K562 (cell line): ENCODE results near the gene BBOX1. TPM values are rescaled to one million over a fixed set of nuclear protein-coding genes. Genes with fewer than 3 reads are reported as not detected.

Experiments used
- ATAC-seq: fragments of 200-7000 bp; cut with Tn5 transposase; 3 replicates; pipeline ENCODE4 v1.9.1; 2020; ENCODE audit warnings: moderate library complexity
- BruUV-seq: library from RNA; stranded (reverse); fragments of 400-500 nt; replicated peaks from 2 replicates; lab custom pipeline; 2021; lab: Mats Ljungman, UMichigan
- CTCF ChIA-PET: fragments of 300-600 bp; formaldehyde crosslinking; extraction: SDS; loops from one replicate; lab custom pipeline; 2021; ENCODE audit warnings: low intra/inter-chr PET ratio; lab: Yijun Ruan, JAX
- POLR2A ChIA-PET: fragments of 300-600, 350-650 bp; sonication (Branson Sonifier 250); formaldehyde crosslinking; extraction: SDS; loops from one replicate; lab custom pipeline; 2021; ENCODE audit warnings: antibody characterized with exemption, inconsistent platforms; lab: Yijun Ruan, JAX
- DNase-seq, 4 experiments: peaks; one replicate each; pipeline versions ENCODE4 v3.0.0 to v3.0.0-alpha.2; 2011 to 2018; ENCODE audit warnings: low spot score in 3 of 4, mixed read lengths in 3 of 4; ENCODE audit errors: extremely low read depth in 1 of 4
- FAIRE-seq: peaks from 2 replicates; lab custom pipeline; 2011; peaks lifted over from hg19 to GRCh38; lab: Jason Lieb, UNC
- H2AFZ ChIP-seq: 2 replicates; pipeline ENCODE4 v1.6.0; 2011; ENCODE audit warnings: low read depth, low read length, control low read depth, inconsistent platforms
- H3K27ac ChIP-seq: fragments of 200-600 bp; 3 replicates; pipeline ENCODE4 v1.8.0; 2011; ENCODE audit warnings: low read depth, mild to moderate bottlenecking, control low read depth, inconsistent platforms, low read length, moderate library complexity, mixed read lengths; ENCODE audit errors: extremely low read depth
- H3K27me3 ChIP-seq, 2 experiments: fragments of 300-600 bp in 1 of 2; 2 replicates in 1 of 2; 3 replicates in 1 of 2; pipeline versions ENCODE4 v1.6.0 to v1.8.0; 2011; ENCODE audit warnings: inconsistent platforms in 2 of 2, low read length in 2 of 2, mild to moderate bottlenecking in 1 of 2, mixed read lengths in 1 of 2, moderate library complexity in 1 of 2; ENCODE audit not compliant: control insufficient read depth in 2 of 2, insufficient read depth in 2 of 2
- H3K36me3 ChIP-seq: fragments of 300-600 bp; 3 replicates; pipeline ENCODE4 v1.8.0; 2011; ENCODE audit warnings: mild to moderate bottlenecking, low read length, inconsistent platforms; ENCODE audit not compliant: control insufficient read depth, insufficient read depth
- H3K4me1 ChIP-seq, 2 experiments: fragments of 200-600 bp in 1 of 2; replicated peaks in 1 of 2; 2 replicates in 1 of 2; 3 replicates in 1 of 2; pipeline versions ENCODE4 v1.5.1 to v1.8.0; 2011; ENCODE audit warnings: inconsistent platforms in 2 of 2, low read length in 2 of 2, mild to moderate bottlenecking in 1 of 2, mixed read lengths in 1 of 2, moderate library complexity in 1 of 2; ENCODE audit not compliant: control insufficient read depth in 2 of 2, insufficient read depth in 2 of 2
- H3K4me2 ChIP-seq: 2 replicates; pipeline ENCODE4 v1.6.1; 2011; ENCODE audit warnings: low read length, control low read depth, inconsistent platforms, mixed read lengths; ENCODE audit not compliant: insufficient read depth
- H3K4me3 ChIP-seq: fragments of 200-600 bp; sonication (generic), shearing (Covaris generic); 2 replicates; pipeline ENCODE4 v1.5.1; 2016; ENCODE audit warnings: control low read depth, inconsistent platforms
- H3K79me2 ChIP-seq: fragments of 200-600 bp; 3 replicates; pipeline ENCODE4 v1.8.0; 2011; ENCODE audit warnings: low read length, inconsistent platforms; ENCODE audit not compliant: control insufficient read depth, insufficient read depth
- H3K9ac ChIP-seq, 2 experiments: 2 replicates each; pipeline versions ENCODE4 v1.6.0 to v1.6.1; 2011; ENCODE audit warnings: low read depth in 2 of 2, low read length in 2 of 2, control low read depth in 1 of 2, inconsistent platforms in 1 of 2, mild to moderate bottlenecking in 1 of 2, mixed read lengths in 1 of 2; ENCODE audit not compliant: insufficient read depth in 1 of 2
- H3K9me1 ChIP-seq: one replicate; pipeline ENCODE4 v1.6.0; 2011; ENCODE audit warnings: inconsistent platforms, mild to moderate bottlenecking, low read length, moderate library complexity; ENCODE audit not compliant: control insufficient read depth, insufficient read depth
- H3K9me3 ChIP-seq: replicated peaks from 2 replicates; pipeline ENCODE4 v1.5.1; 2011; ENCODE audit warnings: low read depth, low read length, inconsistent platforms; ENCODE audit not compliant: control insufficient read depth, insufficient read depth
- H4K20me1 ChIP-seq: replicated peaks from 2 replicates; pipeline ENCODE4 v1.6.1; 2011; ENCODE audit warnings: low read length, inconsistent platforms, mixed read lengths; ENCODE audit not compliant: control insufficient read depth, insufficient read depth
- BRD9 ChIP-seq: fragments of 450-650 bp; IDR thresholded peaks from 2 replicates; pipeline ENCODE4 v1.6.1; 2018; ENCODE audit warnings: low read depth; ENCODE audit not compliant: partially characterized antibody
- CBX3 ChIP-seq, 2 experiments: IDR thresholded peaks; 1 replicate in 1 of 2; 2 replicates in 1 of 2; pipeline ENCODE4 v1.6.1; 2012; ENCODE audit warnings: inconsistent platforms in 2 of 2, low read length in 2 of 2, borderline replicate concordance in 1 of 2, control low read depth in 1 of 2
- GATAD2B ChIP-seq: fragments of 450-650 bp; IDR thresholded peaks from 2 replicates; pipeline ENCODE4 v1.6.1; 2017; ENCODE audit warnings: mild to moderate bottlenecking, borderline replicate concordance
- TRIM24 ChIP-seq, 2 experiments: fragments of 450-650 bp; IDR thresholded peaks; 2 replicates each; pipeline ENCODE4 v1.6.1; 2016
- ZFP30 ChIP-seq: fragments of 250-450 bp; sonication (Bioruptor Pico); IDR thresholded peaks from 2 replicates; pipeline ENCODE4 v1.8.0; 2022; ENCODE audit warnings: moderate library complexity, mild to moderate bottlenecking, inconsistent platforms, borderline replicate concordance
- ZNF12 ChIP-seq: sonication (generic); formaldehyde crosslinking; IDR thresholded peaks from 2 replicates; pipeline ENCODE4 v1.4.0; 2020; ENCODE audit warnings: mild to moderate bottlenecking, missing genetic modification reagents
- ZNF274 ChIP-seq: IDR thresholded peaks from 2 replicates; pipeline ENCODE4 v1.6.1; 2011; ENCODE audit warnings: low read depth, mild to moderate bottlenecking, low read length, moderate library complexity, borderline replicate concordance
- WGBS: fragments of 100-300 bp; shearing (Covaris generic); methylation state at CpG from one replicate; pipeline ENCODE4 v1.1.6; 2016; ENCODE audit warnings: low coverage, mixed read lengths; ENCODE audit not compliant: insufficient coverage; ENCODE audit errors: missing lambda C conversion rate; 5-methylcytosine and 5-hydroxymethylcytosine counted together
- in situ Hi-C: fragments of 300-500 bp; cut with MboI; formaldehyde crosslinking; loops from 4 replicates; pipeline ENCODE4 v1.15.0; 2018; ENCODE audit warnings: inconsistent platforms, mixed read lengths
- intact Hi-C: fragments of 100-400 bp; cut with micrococcal nuclease; formaldehyde crosslinking; loops from 2 replicates; pipeline ENCODE4 v1.14.2; 2022
- polyA plus RNA-seq, 8 experiments: library from polyadenylated mRNA; depleted of rRNA in 4 of 8; stranded (reverse) in 5 of 8; unstranded in 3 of 8; fragments of >200 nt; fragmentation: Nextera tagmentation in 2 of 8; fragmentation: Illumina TruSeq in 1 of 8; extraction: Ambion mirVana in 2 of 8; extraction: Trizol in 1 of 8; gene quantifications; 2 replicates each; pipeline versions ENCODE4 v1.2.1 to v1.2.3, GENCODE V29; 2011 to 2014; ENCODE audit warnings: inconsistent platforms in 1 of 8, missing spikeins in 1 of 8
- total RNA-seq, 7 experiments: library from RNA; depleted of rRNA in 6 of 7; stranded (reverse); fragments of >200 nt in 6 of 7; fragmentation: Illumina TruSeq in 2 of 7; extraction: Trizol in 2 of 7; gene quantifications; 2 replicates each; pipeline versions ENCODE4 v1.2.1 to v1.2.3, GENCODE V29; 2011 to 2021; ENCODE audit warnings: low replicate concordance in 1 of 7
- TF ChIP-seq, protein P1 (sequence below): fragments of 450-650 bp; formaldehyde crosslinking; conservative IDR thresholded peaks from 2 replicates; pipeline ENCODE4 v1.4.0; 2022; ENCODE audit warnings: mild to moderate bottlenecking, missing genetic modification characterization
- TF ChIP-seq, protein P2 (sequence below): fragments of 200-600 bp; sonication (generic); IDR thresholded peaks from one replicate; pipeline ENCODE4 v1.6.1; 2012; ENCODE audit warnings: mild to moderate bottlenecking, low read depth, low read length, inconsistent platforms
- TF ChIP-seq, protein P3 (sequence below): sonication (generic); formaldehyde crosslinking; IDR thresholded peaks from 2 replicates; pipeline ENCODE4 v1.8.0; 2022; ENCODE audit warnings: mild to moderate bottlenecking, missing genetic modification reagents

Gene BBOX1
- total and polyA plus RNA-seq, 9 of the 15 experiments (the other 6 are each of a cell fraction or from before 2014, with no cell fraction given), result not detected

DNA sequence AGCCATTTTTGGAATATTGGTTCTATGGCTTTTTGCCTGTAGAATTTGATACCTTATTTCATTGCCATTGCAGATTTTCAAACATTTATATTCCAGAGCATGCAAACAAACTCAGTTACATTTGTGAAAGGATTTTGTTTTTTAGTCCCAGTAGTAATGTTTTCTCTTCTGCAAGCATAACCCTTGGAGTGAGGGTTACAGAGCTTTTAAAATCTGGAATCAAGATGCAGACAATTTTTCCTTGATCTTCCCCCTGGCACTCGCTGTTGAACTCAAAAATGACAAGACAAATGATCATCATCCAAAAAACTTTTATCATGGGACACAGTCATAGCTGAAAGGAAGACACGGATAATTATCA, 20.8 kb downstream of the BBOX1 start:
- Histone ChIP-seq H3K9ac (no peak overlapping the region), H4K20me1 (no peaks in the 10 kb centered on the region), H3K27ac (no peak overlapping the region), H3K79me2 (no peaks in the 10 kb centered on the region), H3K4me1 (no peaks in the 10 kb centered on the region), H3K36me3 (no peaks in the 10 kb centered on the region), H3K4me3 (no peak overlapping the region), H3K4me2 (no peak overlapping the region), H3K9me3 (no peaks in the 10 kb centered on the region), H3K9me1 (no peaks in the 10 kb centered on the region), H2AFZ (no peak overlapping the region), H3K27me3 (no peaks in the 10 kb centered on the region)
- in situ Hi-C loops (no loop called here), intact Hi-C loops (no loop called here)
- 0% methylated on average over 2 of the region's 2 CpGs for WGBS
- no peak for DNase-seq
- ATAC-seq, result no peak
- no TSS peak for BruUV-seq
- FAIRE-seq, result no peak
- ChIA-PET POLR2A (no interaction called here), CTCF (no interaction called here)
- TF ChIP-seq ZNF274, result no peak
- TF ChIP-seq, protein P1, sequence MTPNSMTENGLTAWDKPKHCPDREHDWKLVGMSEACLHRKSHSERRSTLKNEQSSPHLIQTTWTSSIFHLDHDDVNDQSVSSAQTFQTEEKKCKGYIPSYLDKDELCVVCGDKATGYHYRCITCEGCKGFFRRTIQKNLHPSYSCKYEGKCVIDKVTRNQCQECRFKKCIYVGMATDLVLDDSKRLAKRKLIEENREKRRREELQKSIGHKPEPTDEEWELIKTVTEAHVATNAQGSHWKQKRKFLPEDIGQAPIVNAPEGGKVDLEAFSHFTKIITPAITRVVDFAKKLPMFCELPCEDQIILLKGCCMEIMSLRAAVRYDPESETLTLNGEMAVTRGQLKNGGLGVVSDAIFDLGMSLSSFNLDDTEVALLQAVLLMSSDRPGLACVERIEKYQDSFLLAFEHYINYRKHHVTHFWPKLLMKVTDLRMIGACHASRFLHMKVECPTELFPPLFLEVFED, result no peak
- no peak for TF ChIP-seq GATAD2B
- no peak for TF ChIP-seq BRD9
- TF ChIP-seq, protein P2, sequence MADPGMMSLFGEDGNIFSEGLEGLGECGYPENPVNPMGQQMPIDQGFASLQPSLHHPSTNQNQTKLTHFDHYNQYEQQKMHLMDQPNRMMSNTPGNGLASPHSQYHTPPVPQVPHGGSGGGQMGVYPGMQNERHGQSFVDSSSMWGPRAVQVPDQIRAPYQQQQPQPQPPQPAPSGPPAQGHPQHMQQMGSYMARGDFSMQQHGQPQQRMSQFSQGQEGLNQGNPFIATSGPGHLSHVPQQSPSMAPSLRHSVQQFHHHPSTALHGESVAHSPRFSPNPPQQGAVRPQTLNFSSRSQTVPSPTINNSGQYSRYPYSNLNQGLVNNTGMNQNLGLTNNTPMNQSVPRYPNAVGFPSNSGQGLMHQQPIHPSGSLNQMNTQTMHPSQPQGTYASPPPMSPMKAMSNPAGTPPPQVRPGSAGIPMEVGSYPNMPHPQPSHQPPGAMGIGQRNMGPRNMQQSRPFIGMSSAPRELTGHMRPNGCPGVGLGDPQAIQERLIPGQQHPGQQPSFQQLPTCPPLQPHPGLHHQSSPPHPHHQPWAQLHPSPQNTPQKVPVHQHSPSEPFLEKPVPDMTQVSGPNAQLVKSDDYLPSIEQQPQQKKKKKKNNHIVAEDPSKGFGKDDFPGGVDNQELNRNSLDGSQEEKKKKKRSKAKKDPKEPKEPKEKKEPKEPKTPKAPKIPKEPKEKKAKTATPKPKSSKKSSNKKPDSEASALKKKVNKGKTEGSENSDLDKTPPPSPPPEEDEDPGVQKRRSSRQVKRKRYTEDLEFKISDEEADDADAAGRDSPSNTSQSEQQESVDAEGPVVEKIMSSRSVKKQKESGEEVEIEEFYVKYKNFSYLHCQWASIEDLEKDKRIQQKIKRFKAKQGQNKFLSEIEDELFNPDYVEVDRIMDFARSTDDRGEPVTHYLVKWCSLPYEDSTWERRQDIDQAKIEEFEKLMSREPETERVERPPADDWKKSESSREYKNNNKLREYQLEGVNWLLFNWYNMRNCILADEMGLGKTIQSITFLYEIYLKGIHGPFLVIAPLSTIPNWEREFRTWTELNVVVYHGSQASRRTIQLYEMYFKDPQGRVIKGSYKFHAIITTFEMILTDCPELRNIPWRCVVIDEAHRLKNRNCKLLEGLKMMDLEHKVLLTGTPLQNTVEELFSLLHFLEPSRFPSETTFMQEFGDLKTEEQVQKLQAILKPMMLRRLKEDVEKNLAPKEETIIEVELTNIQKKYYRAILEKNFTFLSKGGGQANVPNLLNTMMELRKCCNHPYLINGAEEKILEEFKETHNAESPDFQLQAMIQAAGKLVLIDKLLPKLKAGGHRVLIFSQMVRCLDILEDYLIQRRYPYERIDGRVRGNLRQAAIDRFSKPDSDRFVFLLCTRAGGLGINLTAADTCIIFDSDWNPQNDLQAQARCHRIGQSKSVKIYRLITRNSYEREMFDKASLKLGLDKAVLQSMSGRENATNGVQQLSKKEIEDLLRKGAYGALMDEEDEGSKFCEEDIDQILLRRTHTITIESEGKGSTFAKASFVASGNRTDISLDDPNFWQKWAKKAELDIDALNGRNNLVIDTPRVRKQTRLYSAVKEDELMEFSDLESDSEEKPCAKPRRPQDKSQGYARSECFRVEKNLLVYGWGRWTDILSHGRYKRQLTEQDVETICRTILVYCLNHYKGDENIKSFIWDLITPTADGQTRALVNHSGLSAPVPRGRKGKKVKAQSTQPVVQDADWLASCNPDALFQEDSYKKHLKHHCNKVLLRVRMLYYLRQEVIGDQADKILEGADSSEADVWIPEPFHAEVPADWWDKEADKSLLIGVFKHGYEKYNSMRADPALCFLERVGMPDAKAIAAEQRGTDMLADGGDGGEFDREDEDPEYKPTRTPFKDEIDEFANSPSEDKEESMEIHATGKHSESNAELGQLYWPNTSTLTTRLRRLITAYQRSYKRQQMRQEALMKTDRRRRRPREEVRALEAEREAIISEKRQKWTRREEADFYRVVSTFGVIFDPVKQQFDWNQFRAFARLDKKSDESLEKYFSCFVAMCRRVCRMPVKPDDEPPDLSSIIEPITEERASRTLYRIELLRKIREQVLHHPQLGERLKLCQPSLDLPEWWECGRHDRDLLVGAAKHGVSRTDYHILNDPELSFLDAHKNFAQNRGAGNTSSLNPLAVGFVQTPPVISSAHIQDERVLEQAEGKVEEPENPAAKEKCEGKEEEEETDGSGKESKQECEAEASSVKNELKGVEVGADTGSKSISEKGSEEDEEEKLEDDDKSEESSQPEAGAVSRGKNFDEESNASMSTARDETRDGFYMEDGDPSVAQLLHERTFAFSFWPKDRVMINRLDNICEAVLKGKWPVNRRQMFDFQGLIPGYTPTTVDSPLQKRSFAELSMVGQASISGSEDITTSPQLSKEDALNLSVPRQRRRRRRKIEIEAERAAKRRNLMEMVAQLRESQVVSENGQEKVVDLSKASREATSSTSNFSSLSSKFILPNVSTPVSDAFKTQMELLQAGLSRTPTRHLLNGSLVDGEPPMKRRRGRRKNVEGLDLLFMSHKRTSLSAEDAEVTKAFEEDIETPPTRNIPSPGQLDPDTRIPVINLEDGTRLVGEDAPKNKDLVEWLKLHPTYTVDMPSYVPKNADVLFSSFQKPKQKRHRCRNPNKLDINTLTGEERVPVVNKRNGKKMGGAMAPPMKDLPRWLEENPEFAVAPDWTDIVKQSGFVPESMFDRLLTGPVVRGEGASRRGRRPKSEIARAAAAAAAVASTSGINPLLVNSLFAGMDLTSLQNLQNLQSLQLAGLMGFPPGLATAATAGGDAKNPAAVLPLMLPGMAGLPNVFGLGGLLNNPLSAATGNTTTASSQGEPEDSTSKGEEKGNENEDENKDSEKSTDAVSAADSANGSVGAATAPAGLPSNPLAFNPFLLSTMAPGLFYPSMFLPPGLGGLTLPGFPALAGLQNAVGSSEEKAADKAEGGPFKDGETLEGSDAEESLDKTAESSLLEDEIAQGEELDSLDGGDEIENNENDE, result no peak
- no peak for TF ChIP-seq TRIM24 (IDR thresholded peaks at IDR 0.05)
- no peak for TF ChIP-seq CBX3 (IDR thresholded peaks at IDR 0.05; ENCODE audit: borderline replicate concordance in 1 of 2, low read length in 2 of 2)
- TF ChIP-seq, protein P3, sequence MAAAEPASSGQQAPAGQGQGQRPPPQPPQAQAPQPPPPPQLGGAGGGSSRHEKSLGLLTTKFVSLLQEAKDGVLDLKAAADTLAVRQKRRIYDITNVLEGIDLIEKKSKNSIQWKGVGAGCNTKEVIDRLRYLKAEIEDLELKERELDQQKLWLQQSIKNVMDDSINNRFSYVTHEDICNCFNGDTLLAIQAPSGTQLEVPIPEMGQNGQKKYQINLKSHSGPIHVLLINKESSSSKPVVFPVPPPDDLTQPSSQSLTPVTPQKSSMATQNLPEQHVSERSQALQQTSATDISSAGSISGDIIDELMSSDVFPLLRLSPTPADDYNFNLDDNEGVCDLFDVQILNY (CRISPR knock-in tag), result no peak
- TF ChIP-seq ZFP30 (CRISPR knock-in tag), result no peak
- TF ChIP-seq ZNF12 (CRISPR knock-in tag), result no peak
